Loucy (cell line): ENCODE data around the gene CACNA1B.

Source experiments
- CTCF ChIP-seq: fragments of 200-600 bp; sonication (generic); conservative IDR thresholded peaks from 2 replicates; pipeline ENCODE4 v1.5.1; 2014; ENCODE audit warnings: mild to moderate bottlenecking, antibody characterized with exemption, low read length
- EZH2phosphoT487 ChIP-seq: fragments of 200-600 bp; IDR thresholded peaks from 2 replicates; pipeline ENCODE4 v1.6.1; 2018; ENCODE audit warnings: antibody characterized with exemption, mild to moderate bottlenecking, moderate library complexity, borderline replicate concordance

- TF ChIP-seq CTCF (no peak), EZH2phosphoT487 (no peak)
Observed at GRCh38 chr9:138103849-138104206, 226.2 kb downstream of the CACNA1B start.
